Liver (tissue), 9 donors: ENCODE results near the gene ZBTB18. TPM values are rescaled to one million over a fixed set of nuclear protein-coding genes. Genes with fewer than 3 reads are reported as not detected.

ENCODE experiments used
- DNase-seq: peaks from one replicate; pipeline ENCODE4 v3.0.0-alpha.2; 2017; ENCODE audit warnings: low spot score
- H3K27ac ChIP-seq, 2 donors: one replicate each; pipeline ENCODE4 v1.7.0; 2013; ENCODE audit warnings: inconsistent platforms in 2 of 2, low read length in 2 of 2, control low read depth in 1 of 2, low read depth in 1 of 2, mild to moderate bottlenecking in 1 of 2
- H3K27me3 ChIP-seq, 4 donors: one replicate each; pipeline versions ENCODE4 v1.6.1 to v1.7.0; 2013; ENCODE audit warnings: low read length in 3 of 4, inconsistent platforms in 1 of 4, mild to moderate bottlenecking in 1 of 4, moderate library complexity in 1 of 4; ENCODE audit not compliant: control insufficient read depth in 4 of 4, insufficient read depth in 4 of 4
- H3K36me3 ChIP-seq, 4 donors: one replicate each; pipeline versions ENCODE4 v1.6.1 to v1.7.0; 2013; ENCODE audit warnings: low read length in 3 of 4, mild to moderate bottlenecking in 3 of 4, low read depth in 1 of 4, moderate library complexity in 1 of 4; ENCODE audit not compliant: control insufficient read depth in 4 of 4, insufficient read depth in 3 of 4
- H3K4me1 ChIP-seq, 4 donors: one replicate each; pipeline versions ENCODE4 v1.6.1 to v1.7.0; 2013; ENCODE audit warnings: low read length in 3 of 4, mild to moderate bottlenecking in 3 of 4, moderate library complexity in 1 of 4; ENCODE audit not compliant: control insufficient read depth in 4 of 4, insufficient read depth in 4 of 4
- H3K4me3 ChIP-seq, 3 donors: one replicate each; pipeline versions ENCODE4 v1.6.1 to v1.7.0; 2013; ENCODE audit warnings: low read length in 3 of 3, control low read depth in 1 of 3, low read depth in 1 of 3, mild to moderate bottlenecking in 1 of 3
- H3K9ac ChIP-seq, 2 donors: one replicate each; pipeline ENCODE4 v1.7.0; 2013; ENCODE audit warnings: low read length in 2 of 2, mild to moderate bottlenecking in 2 of 2, moderate library complexity in 2 of 2, control low read depth in 1 of 2, low read depth in 1 of 2
- H3K9me3 ChIP-seq, 4 donors: one replicate each; pipeline versions ENCODE4 v1.6.1 to v1.7.0; 2013; ENCODE audit warnings: low read length in 3 of 4; ENCODE audit not compliant: control insufficient read depth in 4 of 4
- EGR1 ChIP-seq, 2 donors: IDR thresholded peaks; 2 replicates each; pipeline ENCODE4 v1.6.1; 2016 to 2018; ENCODE audit warnings: antibody characterized with exemption in 2 of 2, low read depth in 2 of 2
- FOXA1 ChIP-seq: IDR thresholded peaks from 2 replicates; pipeline ENCODE4 v1.6.1; 2016; ENCODE audit warnings: antibody characterized with exemption
- FOXA2 ChIP-seq: IDR thresholded peaks from 2 replicates; pipeline ENCODE4 v1.6.1; 2016; ENCODE audit warnings: antibody characterized with exemption
- GABPA ChIP-seq, 2 donors: IDR thresholded peaks in 1 of 2; conservative IDR thresholded peaks in 1 of 2; 2 replicates each; pipeline ENCODE4 v1.6.1; 2016; ENCODE audit warnings: antibody characterized with exemption in 2 of 2, mild to moderate bottlenecking in 1 of 2, moderate library complexity in 1 of 2
- HNF4A ChIP-seq, 2 donors: conservative IDR thresholded peaks; 2 replicates each; pipeline ENCODE4 v1.6.1; 2016; ENCODE audit warnings: antibody characterized with exemption in 2 of 2, mild to moderate bottlenecking in 2 of 2
- HNF4G ChIP-seq: IDR thresholded peaks from 2 replicates; pipeline ENCODE4 v1.6.1; 2016; ENCODE audit warnings: antibody characterized with exemption
- JUND ChIP-seq, 2 donors: IDR thresholded peaks; 2 replicates each; pipeline ENCODE4 v1.6.1; 2016; ENCODE audit warnings: antibody characterized with exemption in 2 of 2
- NR2F2 ChIP-seq: IDR thresholded peaks from 2 replicates; pipeline ENCODE4 v1.6.1; 2016; ENCODE audit warnings: antibody characterized with exemption
- RAD21 ChIP-seq, 2 donors: IDR thresholded peaks; 2 replicates each; pipeline ENCODE4 v1.6.1; 2016; ENCODE audit warnings: antibody characterized with exemption in 2 of 2, mild to moderate bottlenecking in 2 of 2
- SP1 ChIP-seq: IDR thresholded peaks from 2 replicates; pipeline ENCODE4 v1.6.1; 2018; ENCODE audit warnings: antibody characterized with exemption, mild to moderate bottlenecking
- TAF1 ChIP-seq: conservative IDR thresholded peaks from 2 replicates; pipeline ENCODE4 v1.6.1; 2016; ENCODE audit warnings: antibody characterized with exemption, mild to moderate bottlenecking
- YY1 ChIP-seq: IDR thresholded peaks from 2 replicates; pipeline ENCODE4 v1.6.1; 2016; ENCODE audit warnings: antibody characterized with exemption, mild to moderate bottlenecking
- WGBS: extraction: QIAGEN DNeasy Blood & Tissue Kit; methylation state at CpG from one replicate; pipeline ENCODE4 v1.1.7; 2013; 5-methylcytosine and 5-hydroxymethylcytosine counted together
- polyA plus RNA-seq, 2 donors: library from polyadenylated mRNA; stranded (reverse) in 1 of 2; unstranded in 1 of 2; fragments of 200-250 nt in 1 of 2; fragments of >200 nt in 1 of 2; fragmentation: Nextera tagmentation in 1 of 2; extraction: Ambion mirVana in 1 of 2; gene quantifications; one replicate each; pipeline versions ENCODE4 v1.2.1 to v1.2.3, GENCODE V29; 2013 to 2015
- total RNA-seq, 2 donors: library from RNA; depleted of rRNA; stranded (reverse); fragments of >200 nt; gene quantifications; one replicate each; pipeline ENCODE4 v1.2.3, GENCODE V29; 2014
- TF ChIP-seq, protein P1 (sequence below): IDR thresholded peaks from 2 replicates; pipeline ENCODE4 v1.6.1; 2016; ENCODE audit warnings: antibody characterized with exemption, mild to moderate bottlenecking
- TF ChIP-seq, protein P2 (sequence below): IDR thresholded peaks from 2 replicates; pipeline ENCODE4 v1.6.1; 2016; ENCODE audit warnings: antibody characterized with exemption
- TF ChIP-seq, protein P3 (sequence below): IDR thresholded peaks from 2 replicates; pipeline ENCODE4 v1.6.1; 2016; ENCODE audit warnings: antibody characterized with exemption
- TF ChIP-seq, protein P4 (sequence below): fragments of 150-350 bp; IDR thresholded peaks from 2 replicates; pipeline ENCODE4 v1.5.1; 2017; ENCODE audit warnings: improper control_type of control experiment, low read depth, low read length; ENCODE audit not compliant: missing input control
- donor health status: healthy.
- donor health status: healthy.
- donor health status: healthy.
- donor health status: healthy.
- donor health status: healthy.

The ZBTB18 gene
- total and polyA plus RNA-seq, 4 donors = 1.2 to 18.3 (median 5.7) TPM

DNA sequence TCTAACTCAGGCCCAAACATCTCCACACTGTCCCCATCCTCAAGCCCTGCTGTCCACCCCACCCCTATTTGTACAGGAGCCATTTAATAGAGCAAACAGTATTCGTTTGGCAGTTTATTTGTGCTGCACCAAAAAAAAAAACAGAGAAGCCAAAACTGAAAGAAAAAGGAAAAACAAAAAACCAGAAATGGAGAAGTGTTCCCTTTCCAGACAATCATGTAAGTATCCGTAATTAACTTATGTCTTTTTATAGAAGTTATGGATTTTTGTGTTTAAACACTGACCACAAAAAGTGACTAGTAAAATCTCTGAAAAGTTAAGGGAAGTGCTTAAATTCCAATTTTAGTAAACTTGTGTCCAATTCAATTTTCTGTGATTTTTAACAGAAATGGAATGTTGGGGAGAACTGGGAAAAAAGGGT, 40.4 kb upstream of the ZBTB18 start:
- H3K9ac ChIP-seq = no peak overlapping the region
- H3K4me1 ChIP-seq = no peaks in the 10 kb centered on the region
- DNase-seq = no peak
- no peak overlapping the region for H3K27ac ChIP-seq
- H3K36me3 ChIP-seq = no peaks in the 10 kb centered on the region
- H3K9me3 ChIP-seq = no peaks in the 10 kb centered on the region
- TF ChIP-seq, protein P1, sequence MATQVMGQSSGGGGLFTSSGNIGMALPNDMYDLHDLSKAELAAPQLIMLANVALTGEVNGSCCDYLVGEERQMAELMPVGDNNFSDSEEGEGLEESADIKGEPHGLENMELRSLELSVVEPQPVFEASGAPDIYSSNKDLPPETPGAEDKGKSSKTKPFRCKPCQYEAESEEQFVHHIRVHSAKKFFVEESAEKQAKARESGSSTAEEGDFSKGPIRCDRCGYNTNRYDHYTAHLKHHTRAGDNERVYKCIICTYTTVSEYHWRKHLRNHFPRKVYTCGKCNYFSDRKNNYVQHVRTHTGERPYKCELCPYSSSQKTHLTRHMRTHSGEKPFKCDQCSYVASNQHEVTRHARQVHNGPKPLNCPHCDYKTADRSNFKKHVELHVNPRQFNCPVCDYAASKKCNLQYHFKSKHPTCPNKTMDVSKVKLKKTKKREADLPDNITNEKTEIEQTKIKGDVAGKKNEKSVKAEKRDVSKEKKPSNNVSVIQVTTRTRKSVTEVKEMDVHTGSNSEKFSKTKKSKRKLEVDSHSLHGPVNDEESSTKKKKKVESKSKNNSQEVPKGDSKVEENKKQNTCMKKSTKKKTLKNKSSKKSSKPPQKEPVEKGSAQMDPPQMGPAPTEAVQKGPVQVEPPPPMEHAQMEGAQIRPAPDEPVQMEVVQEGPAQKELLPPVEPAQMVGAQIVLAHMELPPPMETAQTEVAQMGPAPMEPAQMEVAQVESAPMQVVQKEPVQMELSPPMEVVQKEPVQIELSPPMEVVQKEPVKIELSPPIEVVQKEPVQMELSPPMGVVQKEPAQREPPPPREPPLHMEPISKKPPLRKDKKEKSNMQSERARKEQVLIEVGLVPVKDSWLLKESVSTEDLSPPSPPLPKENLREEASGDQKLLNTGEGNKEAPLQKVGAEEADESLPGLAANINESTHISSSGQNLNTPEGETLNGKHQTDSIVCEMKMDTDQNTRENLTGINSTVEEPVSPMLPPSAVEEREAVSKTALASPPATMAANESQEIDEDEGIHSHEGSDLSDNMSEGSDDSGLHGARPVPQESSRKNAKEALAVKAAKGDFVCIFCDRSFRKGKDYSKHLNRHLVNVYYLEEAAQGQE = no peak
- TF ChIP-seq HNF4A (conservative IDR thresholded peaks at IDR 0.05) (no peak), YY1 (no peak), JUND (IDR thresholded peaks at IDR 0.05) (no peak), HNF4G (no peak), FOXA2 (no peak), GABPA (IDR thresholded peaks at IDR 0.05 in 1 of 2, conservative IDR thresholded peaks at IDR 0.05 in 1 of 2) (no peak), RAD21 (IDR thresholded peaks at IDR 0.05) (no peak), NR2F2 (no peak), FOXA1 (no peak), SP1 (no peak), TAF1 (no peak)
- TF ChIP-seq, protein P2, sequence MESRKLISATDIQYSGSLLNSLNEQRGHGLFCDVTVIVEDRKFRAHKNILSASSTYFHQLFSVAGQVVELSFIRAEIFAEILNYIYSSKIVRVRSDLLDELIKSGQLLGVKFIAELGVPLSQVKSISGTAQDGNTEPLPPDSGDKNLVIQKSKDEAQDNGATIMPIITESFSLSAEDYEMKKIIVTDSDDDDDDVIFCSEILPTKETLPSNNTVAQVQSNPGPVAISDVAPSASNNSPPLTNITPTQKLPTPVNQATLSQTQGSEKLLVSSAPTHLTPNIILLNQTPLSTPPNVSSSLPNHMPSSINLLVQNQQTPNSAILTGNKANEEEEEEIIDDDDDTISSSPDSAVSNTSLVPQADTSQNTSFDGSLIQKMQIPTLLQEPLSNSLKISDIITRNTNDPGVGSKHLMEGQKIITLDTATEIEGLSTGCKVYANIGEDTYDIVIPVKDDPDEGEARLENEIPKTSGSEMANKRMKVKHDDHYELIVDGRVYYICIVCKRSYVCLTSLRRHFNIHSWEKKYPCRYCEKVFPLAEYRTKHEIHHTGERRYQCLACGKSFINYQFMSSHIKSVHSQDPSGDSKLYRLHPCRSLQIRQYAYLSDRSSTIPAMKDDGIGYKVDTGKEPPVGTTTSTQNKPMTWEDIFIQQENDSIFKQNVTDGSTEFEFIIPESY = no peak
- no peak overlapping the region for H3K4me3 ChIP-seq
- WGBS = 42% methylated on average over 2 of the region's 2 CpGs
- no peaks in the 10 kb centered on the region for H3K27me3 ChIP-seq

DNA sequence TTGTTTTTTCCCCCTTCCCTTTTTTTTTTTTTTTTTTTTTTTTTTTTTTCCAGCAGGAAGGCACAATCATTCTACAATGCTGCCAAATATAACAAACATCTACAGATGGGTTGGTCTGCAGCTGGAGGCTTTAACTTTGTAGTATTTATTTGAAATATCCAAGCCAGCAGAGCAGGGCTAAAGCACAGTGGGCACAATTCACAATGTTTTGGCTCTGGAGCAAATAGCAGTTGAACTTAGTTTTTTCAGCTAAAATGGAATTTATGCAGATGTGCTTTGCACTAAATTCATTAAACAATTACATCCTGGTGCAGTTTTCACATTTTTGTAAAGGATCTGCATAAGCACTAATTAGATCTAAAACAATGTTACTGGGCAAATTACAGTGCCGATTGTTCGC, 39.8 kb upstream of the ZBTB18 start:
- no peaks in the 10 kb centered on the region for H3K9me3 ChIP-seq
- DNase-seq = no peak
- no peak overlapping the region for H3K4me3 ChIP-seq
- H3K9ac ChIP-seq = no peak overlapping the region
- TF ChIP-seq, protein P2 = no peak
- TF ChIP-seq, protein P1 = no peak
- TF ChIP-seq, protein P3, sequence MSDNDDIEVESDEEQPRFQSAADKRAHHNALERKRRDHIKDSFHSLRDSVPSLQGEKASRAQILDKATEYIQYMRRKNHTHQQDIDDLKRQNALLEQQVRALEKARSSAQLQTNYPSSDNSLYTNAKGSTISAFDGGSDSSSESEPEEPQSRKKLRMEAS = no peak
- TF ChIP-seq SP1 = no peak
- no peak for TF ChIP-seq EGR1 (IDR thresholded peaks at IDR 0.05; ENCODE audit: low read depth in 2 of 2)
- no peak for TF ChIP-seq FOXA1
- no peak for TF ChIP-seq NR2F2
- TF ChIP-seq FOXA2 = no peak
- TF ChIP-seq HNF4A (conservative IDR thresholded peaks at IDR 0.05) = no peak
- no peak for TF ChIP-seq JUND (IDR thresholded peaks at IDR 0.05)
- no peak for TF ChIP-seq YY1
- TF ChIP-seq RAD21 (IDR thresholded peaks at IDR 0.05) = no peak
- no peak for TF ChIP-seq GABPA (IDR thresholded peaks at IDR 0.05 in 1 of 2, conservative IDR thresholded peaks at IDR 0.05 in 1 of 2)
- TF ChIP-seq, protein P4, sequence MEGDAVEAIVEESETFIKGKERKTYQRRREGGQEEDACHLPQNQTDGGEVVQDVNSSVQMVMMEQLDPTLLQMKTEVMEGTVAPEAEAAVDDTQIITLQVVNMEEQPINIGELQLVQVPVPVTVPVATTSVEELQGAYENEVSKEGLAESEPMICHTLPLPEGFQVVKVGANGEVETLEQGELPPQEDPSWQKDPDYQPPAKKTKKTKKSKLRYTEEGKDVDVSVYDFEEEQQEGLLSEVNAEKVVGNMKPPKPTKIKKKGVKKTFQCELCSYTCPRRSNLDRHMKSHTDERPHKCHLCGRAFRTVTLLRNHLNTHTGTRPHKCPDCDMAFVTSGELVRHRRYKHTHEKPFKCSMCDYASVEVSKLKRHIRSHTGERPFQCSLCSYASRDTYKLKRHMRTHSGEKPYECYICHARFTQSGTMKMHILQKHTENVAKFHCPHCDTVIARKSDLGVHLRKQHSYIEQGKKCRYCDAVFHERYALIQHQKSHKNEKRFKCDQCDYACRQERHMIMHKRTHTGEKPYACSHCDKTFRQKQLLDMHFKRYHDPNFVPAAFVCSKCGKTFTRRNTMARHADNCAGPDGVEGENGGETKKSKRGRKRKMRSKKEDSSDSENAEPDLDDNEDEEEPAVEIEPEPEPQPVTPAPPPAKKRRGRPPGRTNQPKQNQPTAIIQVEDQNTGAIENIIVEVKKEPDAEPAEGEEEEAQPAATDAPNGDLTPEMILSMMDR = no peak
- no peak overlapping the region for H3K27ac ChIP-seq
- H3K36me3 ChIP-seq = no peaks in the 10 kb centered on the region
- no peaks in the 10 kb centered on the region for H3K27me3 ChIP-seq
- 91% methylated on average over 2 of the region's 2 CpGs for WGBS
- H3K4me1 ChIP-seq = no peaks in the 10 kb centered on the region
